ENCODE measurements around the gene TEX19.

Gene TEX19

GRCh38 chr17:82327289-82327688 lies 31.8 kb upstream of the TEX19 start:
- ChIA-PET POLR2A (no interaction called here), CTCF (interaction anchor here (1.5 kb wide), 1 partner anchor 19 kb away, joined by 3 read pairs; no protein-coding TSS in a partner anchor)
- no peak for TF ChIP-seq CTCF (IDR thresholded peaks at IDR 0.05; ENCODE audit: control extremely low read depth, extremely low read depth, low read depth, missing control alignments)
- DNase-seq (ENCODE audit: extremely low spot score) = no peak

- POLR2A ChIA-PET = no interaction called here
- no peak for DNase-seq (ENCODE audit: extremely low spot score)
- TF ChIP-seq CTCF (IDR thresholded peaks at IDR 0.05; ENCODE audit: control extremely low read depth, extremely low read depth, low read depth, missing control alignments) = no peak
- CTCF ChIA-PET = no interaction called here
Observed at GRCh38 chr17:82327757-82328140, 31.3 kb upstream of the TEX19 start.

- TF ChIP-seq CTCF (IDR thresholded peaks at IDR 0.05; ENCODE audit: control extremely low read depth, extremely low read depth, low read depth, missing control alignments) = no peak
- CTCF ChIA-PET = no interaction called here
- no peak for DNase-seq (ENCODE audit: extremely low spot score)
- POLR2A ChIA-PET = no interaction called here
Observed at GRCh38 chr17:82328141-82328993, 30.7 kb upstream of the TEX19 start.

DNA sequence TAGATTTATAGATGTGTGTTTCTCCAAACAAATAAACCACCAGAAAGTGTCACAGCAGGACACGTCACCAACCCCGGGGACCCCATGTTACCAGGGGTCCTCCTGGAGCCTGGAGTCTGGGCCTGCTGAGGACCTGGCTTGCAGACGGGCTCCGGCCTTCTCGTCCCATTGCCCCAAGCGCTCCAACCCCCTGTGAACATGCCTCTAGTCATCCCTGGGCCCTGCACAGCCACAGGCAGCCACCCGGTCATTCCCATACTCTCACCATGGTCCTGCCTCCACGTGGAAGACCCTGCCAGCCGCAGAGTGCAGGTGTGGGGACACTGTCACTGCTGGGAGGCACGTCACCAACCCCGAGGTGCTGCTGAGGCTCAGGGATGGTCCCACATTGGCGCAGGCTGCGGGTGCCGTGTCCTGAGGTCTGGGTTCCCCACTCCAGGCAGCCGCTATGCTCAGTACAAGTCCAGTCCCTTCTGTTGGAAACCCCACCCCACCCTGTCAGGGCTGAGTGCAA lies 30.0 kb upstream of the TEX19 start:
- POLR2A ChIA-PET = no interaction called here
- DNase-seq (ENCODE audit: extremely low spot score) = no peak
- TF ChIP-seq CTCF (IDR thresholded peaks at IDR 0.05; ENCODE audit: control extremely low read depth, extremely low read depth, low read depth, missing control alignments) = no peak
- CTCF ChIA-PET = interaction anchor here (1.7 kb wide), 1 partner anchor 7 kb away, joined by 3 read pairs; no protein-coding TSS in a partner anchor

DNA sequence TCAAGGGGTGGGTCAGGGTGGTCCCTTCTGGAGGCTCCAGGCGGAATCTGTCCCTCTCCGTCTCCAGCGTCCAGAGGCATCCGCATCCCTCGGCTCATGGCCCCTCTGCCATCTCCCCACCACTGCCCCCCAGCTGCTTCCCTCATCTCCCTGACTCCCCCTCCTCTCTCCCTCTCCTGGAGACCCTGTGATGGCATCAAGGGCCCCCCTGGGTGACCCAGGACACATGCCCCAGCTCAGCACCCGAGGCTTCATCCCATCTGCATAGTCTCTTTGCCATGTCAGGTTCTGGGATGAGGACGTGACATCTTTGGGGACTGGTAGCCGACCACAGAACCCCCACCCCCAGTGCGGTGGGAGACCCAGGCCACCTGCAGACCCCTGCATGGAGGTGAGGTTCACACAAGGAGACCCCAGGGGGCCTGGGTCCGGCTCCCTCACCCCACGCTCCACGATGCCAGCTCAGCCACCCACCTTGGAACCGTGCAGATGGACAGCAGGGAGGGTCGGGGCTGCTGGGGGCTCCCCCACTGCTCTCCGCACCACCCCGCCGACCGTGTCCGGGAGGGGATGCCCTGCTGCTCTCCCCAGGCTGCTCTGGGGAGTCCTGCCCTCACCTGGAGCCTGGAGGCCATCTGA lies 29.2 kb upstream of the TEX19 start:
- POLR2A ChIA-PET = no interaction called here
- DNase-seq (ENCODE audit: extremely low spot score) = no peak
- CTCF ChIA-PET = interaction anchor here (1.1 to 1.7 kb wide), 2 partner anchors 8 to 36 kb away, joined by 3 read pairs; no protein-coding TSS in a partner anchor
- no peak for TF ChIP-seq CTCF (IDR thresholded peaks at IDR 0.05; ENCODE audit: control extremely low read depth, extremely low read depth, low read depth, missing control alignments)

- ChIA-PET CTCF (interaction anchor here (1.1 to 1.7 kb wide), 2 partner anchors 8 to 35 kb away, joined by 3 read pairs; no protein-coding TSS in a partner anchor), POLR2A (no interaction called here)
- DNase-seq (ENCODE audit: extremely low spot score) = no peak
- TF ChIP-seq CTCF (IDR thresholded peaks at IDR 0.05; ENCODE audit: control extremely low read depth, extremely low read depth, low read depth, missing control alignments) = no peak
Observed at GRCh38 chr17:82330322-82331239, 28.5 kb upstream of the TEX19 start.

All from GM10248 (cell line).